Activated T-cell treated with anti-CD3 and anti-CD28 coated beads, Interleukin-2, amount 50 U/mL, for 1 hour (primary cell): ENCODE data around the gene LRMDA.

ENCODE experiments used
- DNase-seq: peaks from one replicate; pipeline ENCODE4 v3.0.0-alpha.2; 2020

LRMDA gene

DNA sequence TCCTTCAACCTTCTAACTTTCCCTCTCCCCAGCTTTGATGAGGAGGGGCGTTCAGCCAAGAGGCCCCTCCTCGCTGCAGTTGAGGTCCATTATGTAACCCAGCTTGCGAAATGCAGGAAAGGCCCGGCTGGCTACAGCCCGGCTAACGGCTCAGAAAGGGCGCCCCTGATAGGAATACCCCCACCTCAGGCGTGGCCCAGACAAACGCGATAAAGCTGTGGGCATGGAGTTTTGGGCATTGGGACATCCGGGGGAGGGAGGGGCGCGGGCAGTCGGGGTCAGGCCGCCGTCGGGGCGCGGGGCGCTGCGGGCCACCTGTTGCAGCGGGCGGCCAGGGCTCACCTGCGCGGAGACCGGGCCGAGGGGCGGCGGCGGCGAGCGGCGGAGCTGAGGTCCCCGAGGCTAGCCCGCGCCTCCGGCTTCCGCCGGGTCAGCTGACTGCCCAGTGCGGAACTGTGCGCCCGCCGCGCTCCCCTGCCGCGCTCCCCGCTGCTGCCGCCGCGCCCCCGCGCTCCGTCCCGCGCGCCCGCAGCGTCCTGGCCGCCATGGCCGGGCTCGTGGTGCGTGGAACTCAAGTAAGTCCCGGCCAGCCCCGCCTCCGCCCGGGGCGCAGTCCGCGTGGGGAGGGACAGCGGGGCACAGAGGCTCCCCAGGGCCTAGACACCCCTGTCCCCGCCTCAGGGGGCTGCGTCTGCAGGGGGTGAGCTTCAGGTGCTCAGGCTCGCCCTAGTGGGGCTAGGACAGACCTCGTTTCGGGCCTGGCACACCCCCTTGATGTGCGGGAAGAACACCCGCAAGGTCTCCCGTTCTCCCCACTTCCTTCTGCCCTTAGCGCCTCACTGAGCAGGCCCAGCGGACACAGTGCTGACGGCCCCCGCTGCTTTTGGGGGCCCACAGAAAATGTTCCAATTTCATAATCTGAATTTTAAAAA, at the start of gene LRMDA:
Gene LRMDA, plus strand, starts transcription at position 445 of the 932 bp plus-strand sequence.
- DNase-seq, result no peak

DNA sequence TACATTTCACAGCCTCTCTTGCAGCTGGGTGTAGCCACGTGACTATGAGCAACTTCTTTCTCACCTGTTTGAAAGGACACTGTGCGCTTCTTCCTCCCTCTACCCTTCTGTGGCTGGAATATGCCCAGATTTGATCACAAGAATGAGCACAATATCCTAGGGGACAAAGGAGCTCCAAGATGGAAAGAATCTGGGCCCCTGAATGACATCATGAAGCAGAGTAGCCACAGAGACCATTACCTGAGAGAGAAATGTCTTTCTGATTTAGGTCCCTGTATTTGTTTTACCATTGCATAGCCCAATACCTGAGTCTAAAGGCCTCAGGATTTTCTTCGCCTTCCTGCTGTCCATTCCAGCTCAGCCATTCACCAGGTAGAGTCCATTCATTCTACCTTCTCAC, 45.3 kb upstream of the LRMDA start:
- DNase-seq, result no peak

DNA sequence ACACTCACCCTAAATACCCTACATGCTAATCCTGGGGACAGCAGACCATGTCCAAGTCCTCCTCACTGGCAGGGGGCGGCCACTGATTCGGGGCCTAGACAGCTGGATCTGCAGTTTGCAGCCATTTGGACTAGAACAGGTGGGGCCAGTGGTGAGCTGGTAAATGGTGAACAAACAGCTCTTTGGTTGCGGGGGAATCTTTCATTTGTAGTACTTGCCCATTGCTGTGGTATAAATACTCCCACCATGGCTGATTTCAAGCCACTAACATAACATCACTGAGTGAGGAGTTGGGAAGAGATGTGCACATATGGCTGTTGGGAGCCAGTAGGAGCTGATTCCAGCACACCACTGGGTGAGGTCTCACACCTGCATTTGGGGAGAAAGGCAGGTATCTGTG, 43.3 kb upstream of the LRMDA start:
- DNase-seq, result no peak

DNA sequence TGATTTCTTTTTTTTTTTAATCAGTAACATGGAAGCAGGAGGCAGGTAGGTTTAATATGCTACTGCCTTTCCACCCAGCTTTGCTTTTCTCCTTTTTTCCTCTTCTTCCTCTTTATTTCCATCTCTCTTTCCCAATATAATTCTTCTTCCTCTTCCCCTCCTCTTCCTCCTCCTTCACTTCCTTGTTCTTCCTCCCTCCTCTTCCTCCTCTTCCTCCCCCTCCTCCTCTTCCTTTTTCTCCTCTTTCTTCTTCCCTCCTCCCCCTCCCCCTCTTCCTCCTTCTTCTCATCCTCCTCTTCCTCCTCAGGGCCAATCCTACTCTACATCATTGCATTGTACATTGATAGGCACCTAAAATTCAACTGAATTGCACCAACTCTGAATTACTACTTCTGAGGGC, 41.2 kb upstream of the LRMDA start:
- no peak for DNase-seq

DNA sequence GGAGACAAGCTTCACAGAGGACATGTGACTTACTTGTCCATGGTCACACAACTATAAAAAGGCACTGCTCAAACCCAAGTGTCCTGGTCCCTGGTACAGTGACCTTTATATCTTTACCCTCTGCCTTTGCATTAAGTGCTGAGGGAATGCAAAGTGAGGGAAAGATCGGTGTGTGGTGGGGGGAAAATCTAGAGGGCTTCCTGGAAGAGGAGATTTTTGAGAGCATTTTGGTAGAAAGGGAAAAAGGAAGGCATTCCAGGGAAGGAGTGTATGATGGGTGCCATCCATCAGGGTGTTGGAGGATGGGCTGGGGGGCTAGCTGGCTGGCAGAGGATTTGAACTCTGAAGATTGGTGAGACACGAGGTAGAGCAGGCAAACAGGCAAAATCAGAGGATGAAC, 39.2 kb upstream of the LRMDA start:
- DNase-seq, result no peak

DNA sequence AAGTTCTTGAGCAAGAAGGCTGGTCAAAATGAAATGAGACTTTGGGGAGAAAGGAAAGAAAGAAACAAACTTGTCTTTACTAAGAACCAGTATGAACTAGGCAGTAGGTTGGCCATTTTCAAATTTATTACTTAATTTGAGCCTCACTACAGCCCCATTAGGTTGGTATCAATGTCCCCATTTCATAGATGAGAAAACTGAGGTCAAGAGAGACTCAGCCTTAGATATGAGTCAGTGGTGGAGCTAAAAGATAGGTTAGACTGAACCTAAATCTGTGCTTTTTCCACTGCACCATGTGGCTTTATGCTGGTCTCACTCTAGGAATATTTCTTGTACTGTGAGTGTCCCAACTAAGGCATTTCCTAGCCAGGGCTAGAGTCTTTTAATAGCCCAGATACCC, 38.7 kb upstream of the LRMDA start:
- no peak for DNase-seq

DNA sequence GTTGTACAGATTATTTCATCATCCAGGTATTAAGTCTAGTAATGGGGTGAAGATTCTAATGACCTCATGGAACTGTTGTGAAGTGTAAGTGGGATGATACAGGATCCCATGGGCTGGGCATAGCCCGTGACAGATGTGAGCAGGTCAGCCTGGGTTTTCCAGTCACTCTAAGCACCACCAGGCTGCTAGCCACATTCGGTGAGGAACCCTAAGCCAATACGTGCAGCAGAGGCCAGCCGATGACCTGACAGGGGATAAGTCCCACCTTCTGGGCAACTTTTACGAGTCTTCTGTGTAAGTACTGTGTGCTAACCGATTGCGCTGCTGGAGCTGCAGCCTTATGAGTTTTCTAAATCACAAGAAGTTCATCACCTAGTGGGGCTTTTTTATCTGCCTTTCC, 37.2 kb upstream of the LRMDA start:
- no peak for DNase-seq

DNA sequence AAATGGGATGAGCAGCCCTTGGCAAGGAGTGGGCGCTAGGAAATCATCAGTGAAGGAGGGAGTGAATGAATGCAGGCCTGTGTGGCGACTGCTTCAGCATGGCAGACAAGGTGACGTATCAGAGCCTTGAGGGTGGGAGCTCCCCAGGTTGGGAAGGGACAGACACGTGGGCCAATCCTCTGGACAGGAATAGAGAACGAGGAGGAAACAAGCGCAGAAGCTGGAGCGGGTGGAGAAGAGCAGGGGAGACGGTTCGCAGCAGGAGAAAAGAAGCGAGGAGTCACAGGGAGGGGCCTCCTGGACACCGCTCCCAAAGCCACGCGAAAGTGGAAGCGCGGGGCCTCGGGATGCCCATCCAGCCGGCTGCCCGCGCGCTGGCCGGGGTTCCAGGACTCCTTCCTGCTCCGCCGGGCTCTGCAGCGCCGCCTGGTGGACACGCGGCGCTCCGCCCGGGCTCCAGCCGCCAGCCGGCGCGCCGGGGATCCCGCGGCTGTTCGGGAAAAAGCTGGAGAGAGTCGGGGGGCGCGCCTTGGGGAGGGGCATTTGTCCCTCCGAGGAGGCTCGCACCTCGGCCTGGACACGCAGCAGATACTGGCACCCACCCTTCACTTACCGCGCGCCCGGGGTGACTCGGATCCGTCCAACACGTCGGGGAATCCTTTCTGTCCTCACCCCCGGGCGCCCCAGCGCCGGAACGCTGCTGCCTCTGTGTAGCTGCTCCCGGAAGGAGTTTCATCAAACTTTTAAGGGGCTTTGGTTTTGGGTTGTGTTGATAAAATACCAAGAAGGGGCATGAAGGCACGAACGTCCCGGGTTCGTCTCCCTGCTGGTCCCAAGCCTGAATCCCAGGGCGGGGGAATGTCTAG, 36.1 kb upstream of the LRMDA start:
- DNase-seq, result no peak

DNA sequence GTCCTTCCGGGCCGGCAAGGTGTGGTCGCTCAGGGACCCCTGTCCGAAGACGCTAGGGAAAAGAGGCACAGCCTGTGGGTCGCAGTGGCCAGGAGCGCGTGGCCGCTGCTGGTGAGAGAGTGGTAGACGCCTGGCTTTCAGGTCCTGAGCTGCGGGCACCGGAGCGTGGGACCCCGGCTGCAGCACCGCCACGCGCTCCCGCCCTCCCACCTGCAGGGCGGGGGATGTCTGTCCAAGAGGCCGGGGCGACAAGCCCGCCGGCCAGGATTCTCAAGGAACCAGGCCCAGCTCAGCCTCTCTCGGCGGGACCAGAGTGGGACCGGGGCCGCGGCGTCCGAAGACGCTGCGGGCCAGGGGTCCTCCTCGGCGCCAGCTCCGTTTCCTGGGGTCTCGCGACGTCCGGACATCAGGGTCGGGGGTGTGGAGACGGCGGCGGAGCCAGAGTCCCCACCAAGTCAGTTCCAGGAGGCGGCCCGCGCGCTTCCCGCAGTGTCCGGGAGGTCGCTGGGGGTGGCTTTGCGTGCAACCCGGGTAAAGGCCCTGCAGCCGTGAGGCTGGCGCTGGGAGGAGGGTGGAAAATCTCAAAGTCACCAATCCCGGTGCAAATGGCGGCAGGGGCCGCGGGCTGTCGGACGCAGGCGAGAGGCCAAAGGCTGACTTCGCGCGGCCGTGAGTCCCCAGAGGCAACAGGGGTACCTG, 35.3 kb upstream of the LRMDA start:
- no peak for DNase-seq

DNA sequence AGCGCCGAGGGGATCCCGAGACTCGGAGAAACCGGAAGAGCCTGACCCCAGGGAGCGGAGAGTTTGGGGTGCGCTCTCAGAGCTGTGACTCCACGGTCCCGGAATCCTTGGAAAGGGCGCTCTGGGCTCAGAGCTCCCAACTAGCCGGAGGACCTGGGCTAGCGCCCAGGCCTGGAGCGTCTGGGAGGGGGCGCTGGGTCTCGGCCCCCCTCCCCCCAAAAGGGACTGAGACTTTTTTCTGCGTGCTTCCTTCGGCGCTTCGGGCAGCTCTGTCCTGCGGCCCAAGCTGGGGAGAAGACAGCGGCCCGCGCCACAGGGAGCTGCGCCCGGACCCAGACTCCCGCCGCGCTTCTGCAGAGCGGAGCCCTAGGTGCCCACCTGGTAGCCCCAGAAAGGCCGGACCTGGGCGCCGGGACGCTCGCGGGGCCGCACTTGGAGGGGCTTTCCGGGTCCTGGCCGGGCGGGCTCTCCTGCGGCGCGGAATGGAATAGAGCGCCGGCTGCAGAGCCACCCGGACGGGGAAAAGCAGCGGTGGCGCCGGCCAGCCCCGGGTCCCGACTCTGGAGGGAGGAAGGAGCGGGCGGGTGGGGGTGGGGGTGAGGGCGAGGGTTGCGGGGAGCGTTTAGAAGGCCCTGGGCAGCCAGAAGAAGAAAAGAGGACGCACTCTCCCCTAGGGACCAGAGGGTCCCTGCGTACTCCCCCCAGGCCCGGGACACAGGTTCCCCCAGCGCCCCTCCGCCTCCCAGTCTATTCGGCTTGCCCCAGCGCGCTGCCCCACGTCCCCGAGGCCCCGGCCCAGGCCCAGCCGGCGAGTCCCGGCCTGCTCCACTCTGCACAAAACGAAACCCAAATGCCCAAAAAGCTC, 34.6 kb upstream of the LRMDA start:
- DNase-seq, result no peak

DNA sequence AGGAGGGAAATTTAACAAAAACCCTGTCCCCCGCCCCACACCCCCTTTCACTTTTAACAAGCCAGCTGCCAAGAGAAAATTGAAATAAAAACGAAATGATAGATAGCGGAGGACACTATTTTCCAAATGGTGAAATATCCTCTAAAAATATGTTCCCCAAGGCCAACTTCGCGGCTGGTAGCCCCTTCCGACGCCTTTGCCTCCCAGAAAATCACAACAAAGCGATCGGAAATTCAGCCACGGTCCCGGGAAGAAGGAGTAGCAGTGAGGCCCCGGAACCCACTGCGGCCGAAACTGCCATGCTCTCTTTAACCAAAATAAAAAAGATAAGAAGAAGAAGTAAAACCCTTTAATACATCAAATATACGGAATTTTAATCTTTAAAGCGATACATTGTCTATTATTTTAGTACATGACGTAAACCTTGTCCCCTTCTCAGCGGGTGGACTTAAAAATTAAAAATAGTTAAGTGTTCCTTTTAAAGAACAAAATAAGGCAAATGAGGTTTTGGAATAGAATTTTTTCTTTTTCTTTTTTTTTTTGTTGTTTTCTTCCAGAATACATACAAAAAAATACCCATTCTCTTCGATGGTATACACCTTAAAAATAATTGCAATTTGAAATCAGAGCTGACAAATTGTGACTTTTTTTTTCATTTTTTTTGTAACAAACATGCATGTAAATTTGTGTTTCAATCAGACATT, 33.8 kb upstream of the LRMDA start:
- DNase-seq, result no peak

DNA sequence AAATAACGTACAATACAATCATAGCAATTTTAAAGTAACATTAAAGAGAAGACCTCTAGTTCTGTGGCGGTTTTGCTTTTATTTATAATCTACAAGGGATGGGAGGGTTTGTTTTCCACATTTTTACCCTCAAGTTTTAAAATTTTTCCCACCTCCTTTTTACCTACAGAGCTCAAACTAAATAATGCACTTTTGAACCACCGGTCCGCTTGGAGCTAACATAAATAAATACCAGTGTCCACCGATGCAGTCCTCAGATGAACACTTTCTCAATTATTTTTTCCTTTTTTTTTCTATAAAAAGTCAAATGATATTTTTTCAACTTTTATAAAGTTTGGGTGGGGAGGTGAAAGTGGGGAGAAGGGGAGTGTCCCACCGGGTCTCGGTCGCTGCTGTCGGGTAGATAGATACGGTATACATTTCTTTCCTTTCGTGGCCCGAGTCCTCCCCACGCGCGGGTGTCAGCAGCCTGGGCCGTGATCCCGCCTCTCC, 33.2 kb upstream of the LRMDA start:
- no peak for DNase-seq

DNA sequence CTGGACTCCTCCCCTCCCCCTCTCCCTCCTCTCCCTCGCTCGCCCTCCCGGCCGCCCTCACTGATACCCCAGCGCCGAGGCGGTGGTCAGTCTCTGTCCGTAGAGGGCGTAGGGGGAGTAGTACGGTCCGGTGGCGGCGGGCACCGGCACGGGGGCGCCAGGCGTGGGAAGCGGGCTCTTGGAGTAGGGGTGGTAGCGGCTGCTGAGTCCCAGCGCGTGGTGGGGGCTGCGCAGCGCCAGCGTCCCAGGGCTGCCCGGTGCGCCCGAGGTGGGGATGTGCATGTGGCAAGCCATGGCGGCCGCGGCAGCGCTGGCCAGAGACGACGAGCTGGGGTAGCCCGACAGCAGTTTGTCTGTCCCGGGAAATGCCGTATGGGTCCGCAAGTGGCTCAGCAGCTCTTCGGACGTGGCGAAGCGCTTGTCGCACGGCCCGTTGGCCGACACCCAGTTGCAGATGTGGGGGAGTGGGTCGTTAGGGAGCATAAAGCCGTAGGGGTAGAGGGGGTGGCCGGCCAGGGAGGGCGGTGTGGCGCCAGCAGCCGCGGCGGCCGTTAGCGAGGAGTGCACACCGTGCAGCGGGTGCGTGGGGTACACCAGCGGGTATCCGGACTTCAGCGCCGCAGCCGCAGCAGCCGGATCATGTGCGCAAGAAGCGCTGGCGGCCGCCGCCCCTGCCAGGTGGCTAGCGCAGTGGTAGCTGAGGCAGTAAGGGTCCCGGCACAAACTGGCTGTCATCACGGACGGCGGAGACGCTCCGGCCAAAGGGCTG, 32.5 kb upstream of the LRMDA start:
- no peak for DNase-seq

DNA sequence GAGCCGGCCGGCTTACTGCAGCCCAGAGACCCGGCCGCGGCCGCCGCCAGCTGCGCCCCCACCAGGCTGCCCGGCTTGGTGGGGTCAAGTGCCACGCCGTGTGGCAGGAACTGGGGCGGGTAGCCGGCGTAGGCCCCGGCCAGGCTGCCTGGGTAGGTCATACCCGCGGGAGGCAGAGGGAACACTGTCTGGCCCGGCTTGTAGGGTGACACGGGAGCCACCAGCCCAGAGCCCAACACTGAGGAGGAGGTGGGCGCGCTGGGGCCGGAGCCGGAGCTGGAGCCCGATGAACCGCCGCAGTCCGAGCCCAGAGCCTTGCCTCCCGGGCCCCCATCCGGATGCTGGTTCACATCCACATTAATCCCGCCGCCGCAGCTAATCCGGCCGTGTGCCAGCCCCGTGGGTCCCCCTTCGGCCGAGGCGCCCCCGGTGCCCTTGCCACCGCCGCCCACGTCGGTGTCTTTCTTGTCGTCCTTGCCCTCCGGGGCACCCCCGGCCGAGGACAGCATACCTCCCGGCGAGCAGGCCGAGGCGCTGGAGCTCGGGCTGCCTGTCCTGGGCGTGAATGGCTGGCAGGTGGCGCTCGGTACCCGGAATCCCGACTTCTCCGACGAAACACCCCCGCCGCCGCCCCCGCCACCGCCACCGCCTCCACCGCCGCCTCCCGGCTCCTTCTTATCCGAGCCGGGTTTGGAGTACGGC, 31.8 kb upstream of the LRMDA start:
- DNase-seq, result peak; percentile 52

DNA sequence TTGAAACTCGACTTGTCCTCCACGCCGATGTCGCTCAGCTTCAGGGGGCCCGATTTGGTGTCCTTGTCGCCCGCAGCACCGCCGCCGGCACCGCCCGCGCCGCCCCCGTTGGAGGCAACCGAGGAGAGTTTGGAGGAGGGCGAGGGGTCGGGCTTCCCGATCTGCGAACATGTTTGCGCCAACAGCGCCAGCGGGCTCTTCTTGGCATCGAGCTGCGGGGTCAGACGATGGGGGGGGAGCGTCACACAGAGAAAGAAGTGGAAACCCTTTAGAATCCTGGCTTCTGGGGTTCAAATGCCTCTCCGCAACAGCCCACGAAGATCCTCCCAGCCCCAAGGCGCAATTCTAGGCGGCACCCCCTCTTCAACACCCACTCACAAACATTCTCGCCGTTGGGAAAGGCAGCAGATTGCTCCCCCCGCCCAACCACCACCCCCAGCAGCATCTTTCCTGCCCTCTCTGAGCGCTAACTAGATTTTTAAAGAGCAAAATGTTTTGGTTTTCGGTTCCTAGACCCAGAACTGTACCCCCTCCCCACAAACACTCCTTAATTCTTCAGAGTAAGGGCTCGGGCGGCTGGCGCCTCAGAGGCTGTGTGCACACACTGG, 31.2 kb upstream of the LRMDA start:
- no peak for DNase-seq

DNA sequence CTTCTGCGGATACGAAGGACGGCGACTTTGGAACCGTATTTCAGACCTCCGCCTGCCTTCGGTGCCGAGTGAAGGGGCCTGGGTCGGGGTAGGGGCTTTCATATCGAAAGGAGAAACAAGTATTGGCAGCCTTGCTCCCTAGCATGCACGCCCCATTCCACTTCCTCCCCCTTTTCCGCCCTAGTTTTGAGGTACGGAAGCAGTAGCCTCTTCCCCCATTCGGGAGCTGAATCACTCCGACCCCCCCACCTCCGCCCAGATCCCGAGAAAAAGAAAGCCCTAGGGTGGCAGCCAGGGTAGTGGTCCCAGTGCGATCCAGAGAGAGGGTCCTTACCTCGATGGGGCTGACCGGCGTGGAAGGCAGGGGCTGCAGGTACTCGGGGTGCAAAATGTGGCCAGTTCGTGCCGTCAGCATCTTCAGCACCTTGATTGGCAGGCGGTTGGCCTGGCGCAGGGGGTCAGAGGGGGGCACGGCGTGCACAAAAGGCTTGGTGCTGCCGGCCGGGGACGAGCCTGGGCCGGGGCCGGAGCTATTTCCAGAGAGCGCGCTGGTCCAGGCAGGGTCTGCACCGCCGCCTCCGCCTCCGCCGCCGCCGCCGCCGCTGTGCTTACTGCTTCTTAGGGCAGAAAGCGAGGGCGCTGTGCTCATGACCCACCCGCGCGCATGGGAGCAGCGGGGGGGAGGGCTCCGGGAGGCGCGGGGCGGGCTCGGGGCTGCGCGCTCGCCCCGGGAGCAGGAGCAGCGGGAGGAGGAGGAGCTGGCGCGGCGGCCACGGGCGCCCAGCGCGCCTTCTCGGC, 30.5 kb upstream of the LRMDA start:
- no peak for DNase-seq

DNA sequence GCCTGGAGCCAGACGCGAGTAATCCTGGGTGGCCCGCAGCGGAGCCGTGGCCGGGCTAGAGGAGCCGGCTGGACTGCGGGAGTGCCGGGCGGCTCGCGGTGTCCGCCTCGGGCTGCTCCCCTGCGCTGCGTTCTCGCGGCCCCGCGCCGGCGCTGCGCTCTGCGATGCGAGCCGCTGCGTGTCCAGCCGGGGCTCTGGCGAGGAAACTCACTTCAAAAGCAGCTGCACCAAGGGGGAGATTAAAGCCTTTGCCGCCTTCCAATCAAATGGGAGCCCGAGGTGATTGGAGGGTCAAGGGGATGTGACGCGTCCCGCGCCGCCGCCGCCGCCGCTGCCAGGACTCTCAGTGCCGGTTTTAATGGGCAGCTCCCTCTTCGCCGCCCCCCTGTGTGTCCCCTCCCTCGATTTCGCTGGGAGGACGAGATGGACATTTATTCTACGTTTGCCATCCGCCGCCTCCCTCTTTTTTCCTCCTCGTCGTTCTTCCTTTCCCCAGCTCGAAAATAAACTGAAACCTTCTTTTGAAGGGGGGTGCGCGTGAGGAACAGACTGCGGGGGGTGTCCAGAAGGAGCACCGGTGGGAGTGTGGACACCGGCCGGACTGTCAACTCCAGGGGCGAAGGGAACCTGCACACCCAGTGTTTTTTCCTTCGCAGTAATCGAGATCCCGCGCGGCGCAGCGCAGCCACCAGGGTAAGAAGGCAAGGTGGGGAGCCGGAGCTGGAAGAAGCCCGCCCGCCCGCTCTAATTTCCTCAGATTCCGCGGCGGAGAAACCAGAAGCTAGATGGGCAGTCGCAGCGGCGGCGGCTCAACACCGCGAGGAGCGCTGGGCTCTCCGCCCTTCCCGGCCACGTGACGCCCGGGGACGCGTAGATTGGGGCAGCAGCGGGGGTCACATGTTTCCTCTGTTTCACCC, 29.6 kb upstream of the LRMDA start, which contains the start of gene ZNF503:
Gene ZNF503, minus strand, starts transcription at position 196 of the 917 bp plus-strand sequence. CDS start 345 bp downstream, outside the sequence.
- no peak for DNase-seq
